ENCODE measurements around the gene CNTNAP4. TPM values are rescaled to one million over a fixed set of nuclear protein-coding genes. Genes with fewer than 3 reads are reported as not detected.

The CNTNAP4 gene
- total RNA-seq = not detected

- no peak for DNase-seq
- no peak for ATAC-seq (ENCODE audit: low read depth)
- no peaks in the 10 kb centered on the region for H3K36me3 Mint-ChIP-seq
- H3K27me3 Mint-ChIP-seq = no peaks in the 10 kb centered on the region
- POLR2A ChIA-PET = no interaction called here
- no peak within 1 kb of the TSS for H3K27ac Mint-ChIP-seq
- no peaks in the 10 kb centered on the region for H3K4me1 Mint-ChIP-seq
- peaks cover 3% of the 10 kb centered on the region for H3K9me3 Mint-ChIP-seq
- H3K4me3 Mint-ChIP-seq = no peak within 1 kb of the TSS
Observed at GRCh38 chr16:76276745-76277438, at the start of gene CNTNAP4. TSS of gene CNTNAP4 (plus strand) at chr16:76277401. CDS start at chr16:76277663, 262 bp downstream.

- Mint-ChIP-seq H3K27me3 (no peaks in the 10 kb centered on the region), H3K9me3 (peaks cover 4% of the 10 kb centered on the region), H3K4me1 (no peaks in the 10 kb centered on the region), H3K36me3 (no peaks in the 10 kb centered on the region), H3K27ac (no peak overlapping the region), H3K4me3 (no peak overlapping the region)
- POLR2A ChIA-PET = no interaction called here
- ATAC-seq (ENCODE audit: low read depth) (no peak), DNase-seq (no peak)
Observed at GRCh38 chr16:76228546-76229146, 48.6 kb upstream of the CNTNAP4 start.

DNA sequence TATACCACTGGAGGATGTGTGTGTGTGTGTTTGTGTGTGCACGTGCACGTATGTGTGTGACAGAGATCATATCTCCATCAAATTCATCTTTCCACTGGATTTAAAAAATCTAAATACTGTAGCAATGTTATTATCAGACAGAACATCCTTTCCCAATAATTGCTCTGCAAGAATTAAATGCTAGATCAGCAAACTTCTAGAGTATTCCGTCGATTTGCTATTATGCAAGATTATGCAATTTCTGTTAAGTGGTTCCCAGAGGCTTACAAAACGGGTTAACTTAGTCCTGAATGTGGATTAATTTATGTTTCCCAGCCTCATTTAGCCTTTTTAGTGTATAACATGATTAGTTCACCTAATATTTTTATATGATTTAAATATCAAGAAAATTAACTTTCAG, 44.5 kb upstream of the CNTNAP4 start:
- Mint-ChIP-seq H3K27ac (no peak overlapping the region), H3K4me1 (no peaks in the 10 kb centered on the region), H3K4me3 (no peak overlapping the region), H3K27me3 (no peaks in the 10 kb centered on the region), H3K36me3 (no peaks in the 10 kb centered on the region), H3K9me3 (peaks cover 4% of the 10 kb centered on the region)
- POLR2A ChIA-PET = no interaction called here
- no peak for ATAC-seq (ENCODE audit: low read depth)
- DNase-seq = no peak

DNA sequence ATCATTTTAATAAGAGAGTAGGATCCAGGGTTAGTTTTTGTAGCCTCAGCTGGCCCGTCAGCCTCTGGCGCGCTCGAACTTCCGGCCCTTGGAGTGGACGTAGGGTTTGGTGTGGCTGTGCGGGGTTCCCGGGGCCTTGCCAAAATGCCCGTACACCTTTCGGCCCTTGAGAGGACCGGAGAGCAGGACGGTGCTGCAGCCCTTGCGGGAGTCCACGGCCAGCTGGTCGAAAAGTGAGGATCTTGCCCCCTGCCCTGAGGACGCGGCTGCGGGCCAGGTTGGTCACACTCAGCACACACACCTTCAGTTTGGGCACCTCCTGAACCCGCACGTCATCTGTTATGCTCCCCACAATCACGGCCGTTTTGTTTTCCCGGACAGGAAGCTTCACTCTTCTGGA, 42.2 kb upstream of the CNTNAP4 start:
- no peak for ATAC-seq (ENCODE audit: low read depth)
- POLR2A ChIA-PET = no interaction called here
- Mint-ChIP-seq H3K9me3 (peaks cover 4% of the 10 kb centered on the region), H3K36me3 (no peaks in the 10 kb centered on the region), H3K27me3 (no peaks in the 10 kb centered on the region), H3K4me3 (no peak overlapping the region), H3K27ac (no peak overlapping the region), H3K4me1 (no peaks in the 10 kb centered on the region)
- DNase-seq = no peak

- ATAC-seq (ENCODE audit: low read depth) (no peak), DNase-seq (no peak)
- Mint-ChIP-seq H3K27ac (no peak overlapping the region), H3K4me3 (no peak overlapping the region), H3K9me3 (peaks cover 4% of the 10 kb centered on the region), H3K27me3 (no peaks in the 10 kb centered on the region), H3K4me1 (no peaks in the 10 kb centered on the region), H3K36me3 (no peaks in the 10 kb centered on the region)
- POLR2A ChIA-PET = no interaction called here
Observed at GRCh38 chr16:76235426-76235825, 41.8 kb upstream of the CNTNAP4 start.

GRCh38 chr16:76237471-76237870, 39.7 kb upstream of the CNTNAP4 start:
- no peak overlapping the region for H3K4me3 Mint-ChIP-seq
- no peak for DNase-seq
- H3K4me1 Mint-ChIP-seq = no peaks in the 10 kb centered on the region
- POLR2A ChIA-PET = no interaction called here
- H3K36me3 Mint-ChIP-seq = no peaks in the 10 kb centered on the region
- peaks cover 4% of the 10 kb centered on the region for H3K9me3 Mint-ChIP-seq
- H3K27ac Mint-ChIP-seq = no peak overlapping the region
- no peak for ATAC-seq (ENCODE audit: low read depth)
- H3K27me3 Mint-ChIP-seq = no peaks in the 10 kb centered on the region

GRCh38 chr16:76241755-76242154, 35.4 kb upstream of the CNTNAP4 start:
- Mint-ChIP-seq H3K27ac (no peak overlapping the region), H3K4me1 (no peaks in the 10 kb centered on the region), H3K36me3 (no peaks in the 10 kb centered on the region), H3K27me3 (no peaks in the 10 kb centered on the region), H3K4me3 (no peak overlapping the region), H3K9me3 (peaks cover 2% of the 10 kb centered on the region)
- DNase-seq (no peak), ATAC-seq (ENCODE audit: low read depth) (no peak)
- POLR2A ChIA-PET = no interaction called here

DNA sequence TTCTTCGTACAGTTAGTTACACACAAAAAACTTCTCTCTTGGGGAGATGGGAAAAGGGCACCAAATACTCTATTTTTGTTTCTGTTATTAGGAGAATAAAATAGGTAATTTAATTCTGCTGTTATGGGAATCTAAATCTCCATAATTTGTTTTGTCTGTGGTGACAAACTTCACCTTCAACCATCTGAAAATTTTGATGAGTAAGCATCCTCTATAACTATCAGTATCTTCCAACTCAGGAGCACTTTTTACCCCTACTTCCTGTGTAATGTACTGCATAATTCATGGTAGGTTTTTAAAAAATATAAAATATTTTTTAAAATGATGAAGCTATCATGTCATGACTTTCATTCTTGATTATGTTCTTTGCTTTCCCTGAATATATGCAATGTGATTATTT, 33.6 kb upstream of the CNTNAP4 start:
- DNase-seq (no peak), ATAC-seq (ENCODE audit: low read depth) (no peak)
- no peaks in the 10 kb centered on the region for H3K36me3 Mint-ChIP-seq

DNA sequence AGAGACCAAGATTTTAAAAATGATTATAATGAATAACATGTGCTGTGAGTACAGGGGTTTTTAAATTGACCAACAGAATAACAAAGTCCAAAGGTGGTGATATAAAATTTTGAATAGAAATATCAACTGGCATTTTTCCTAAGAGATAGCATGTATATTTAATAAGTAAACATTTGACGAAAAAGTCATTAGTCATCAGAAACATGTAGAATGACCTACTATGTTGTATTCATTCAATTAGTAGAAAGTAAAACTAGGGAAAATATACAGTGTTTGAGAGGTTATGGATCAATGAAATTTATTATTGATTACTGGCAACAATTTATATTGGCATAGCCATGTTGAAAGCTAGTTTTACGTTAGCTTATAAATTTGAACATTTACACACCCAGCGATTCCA, 30.6 kb upstream of the CNTNAP4 start:
- Mint-ChIP-seq H3K27me3 (no peaks in the 10 kb centered on the region), H3K4me3 (no peak overlapping the region), H3K9me3 (peaks cover 1% of the 10 kb centered on the region), H3K36me3 (no peaks in the 10 kb centered on the region), H3K4me1 (no peaks in the 10 kb centered on the region), H3K27ac (no peak overlapping the region)
- DNase-seq (no peak), ATAC-seq (ENCODE audit: low read depth) (no peak)
- POLR2A ChIA-PET = no interaction called here

More for the DNA sequence above, 33.6 kb upstream of the CNTNAP4 start:
- Mint-ChIP-seq H3K9me3 (peaks cover 3% of the 10 kb centered on the region), H3K27me3 (no peaks in the 10 kb centered on the region), H3K27ac (no peak overlapping the region), H3K4me3 (no peak overlapping the region), H3K4me1 (no peaks in the 10 kb centered on the region)
- POLR2A ChIA-PET = no interaction called here

DNA sequence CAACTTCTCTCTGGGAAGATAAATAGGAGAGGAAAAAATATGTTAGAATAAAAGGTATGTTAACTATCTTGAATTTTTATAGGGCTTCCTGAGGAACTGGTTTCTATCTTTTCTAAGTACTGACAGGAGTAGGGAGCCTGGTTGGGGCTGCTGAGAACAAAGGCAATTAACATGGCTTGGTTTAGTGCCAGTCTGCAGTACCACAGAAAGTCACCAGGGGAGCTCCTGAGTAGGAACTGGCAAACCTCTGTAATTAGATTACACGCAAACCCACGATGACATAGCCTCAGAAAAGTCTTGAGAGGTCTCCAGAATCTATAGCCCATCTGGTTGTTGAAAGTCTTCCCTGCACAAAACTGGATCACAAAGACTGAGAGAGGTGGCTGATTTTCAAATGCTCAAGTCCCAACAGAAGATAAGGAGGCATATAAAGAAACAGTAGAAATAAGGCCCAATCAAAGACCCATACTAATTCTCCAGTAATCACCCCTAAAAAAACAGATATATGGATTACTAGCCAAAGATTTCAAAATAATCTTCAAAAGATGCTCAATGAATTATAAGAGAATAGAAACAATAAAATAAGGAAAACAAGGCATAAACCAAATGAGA, 11.7 kb upstream of the CNTNAP4 start:
- POLR2A ChIA-PET = no interaction called here
- DNase-seq = no peak
- Mint-ChIP-seq H3K27ac (no peak overlapping the region), H3K4me1 (no peaks in the 10 kb centered on the region), H3K9me3 (peaks cover 1% of the 10 kb centered on the region), H3K4me3 (no peak overlapping the region), H3K27me3 (no peaks in the 10 kb centered on the region), H3K36me3 (no peaks in the 10 kb centered on the region)
- no peak for ATAC-seq (ENCODE audit: low read depth)

- no peak overlapping the region for H3K4me3 Mint-ChIP-seq
- H3K27me3 Mint-ChIP-seq = no peaks in the 10 kb centered on the region
- ATAC-seq (ENCODE audit: low read depth) (no peak), DNase-seq (no peak)
- POLR2A ChIA-PET = no interaction called here
- H3K9me3 Mint-ChIP-seq = peaks cover 3% of the 10 kb centered on the region
- H3K27ac Mint-ChIP-seq = no peak overlapping the region
- H3K4me1 Mint-ChIP-seq = no peaks in the 10 kb centered on the region
- no peaks in the 10 kb centered on the region for H3K36me3 Mint-ChIP-seq
Observed at GRCh38 chr16:76268824-76269223, 8.4 kb upstream of the CNTNAP4 start.

- H3K36me3 Mint-ChIP-seq = no peaks in the 10 kb centered on the region
- no peak overlapping the region for H3K27ac Mint-ChIP-seq
- H3K27me3 Mint-ChIP-seq = no peaks in the 10 kb centered on the region
- H3K4me1 Mint-ChIP-seq = no peaks in the 10 kb centered on the region
- H3K4me3 Mint-ChIP-seq = no peak overlapping the region
- POLR2A ChIA-PET = no interaction called here
- DNase-seq (no peak), ATAC-seq (ENCODE audit: low read depth) (no peak)
- peaks cover 1% of the 10 kb centered on the region for H3K9me3 Mint-ChIP-seq
Observed at GRCh38 chr16:76277460-76278030, 344 bp downstream of the CNTNAP4 start.

- POLR2A ChIA-PET = no interaction called here
- no peak overlapping the region for H3K4me3 Mint-ChIP-seq
- H3K36me3 Mint-ChIP-seq = no peaks in the 10 kb centered on the region
- no peak overlapping the region for H3K27ac Mint-ChIP-seq
- ATAC-seq (ENCODE audit: low read depth) = no peak
- no peaks in the 10 kb centered on the region for H3K4me1 Mint-ChIP-seq
- DNase-seq = no peak
- H3K9me3 Mint-ChIP-seq = peaks cover under 1% of the 10 kb centered on the region
- no peaks in the 10 kb centered on the region for H3K27me3 Mint-ChIP-seq
Observed at GRCh38 chr16:76278086-76278485, 885 bp downstream of the CNTNAP4 start.

- no peak overlapping the region for H3K4me3 Mint-ChIP-seq
- H3K9me3 Mint-ChIP-seq = no peaks in the 10 kb centered on the region
- no peaks in the 10 kb centered on the region for H3K36me3 Mint-ChIP-seq
- POLR2A ChIA-PET = no interaction called here
- ATAC-seq (ENCODE audit: low read depth) (no peak), DNase-seq (no peak)
- no peak overlapping the region for H3K27ac Mint-ChIP-seq
- no peaks in the 10 kb centered on the region for H3K4me1 Mint-ChIP-seq
- no peaks in the 10 kb centered on the region for H3K27me3 Mint-ChIP-seq
Observed at GRCh38 chr16:76278980-76279379, 1.8 kb downstream of the CNTNAP4 start.

Measured in activated naive CD8-positive, alpha-beta T cell treated with anti-CD3 and anti-CD28 coated beads, Interleukin-2, amount 10 ng/mL, durations not matched to agents 7 days and 5 days (primary cell).